C1 segment of cervical spinal cord (tissue), 14 donors: Measurements from ENCODE around the gene BBOX1.

ENCODE experiments used
- DNase-seq, 14 donors: peaks; one replicate each; lab custom pipeline; 2025; lab: John Stamatoyannopoulos, UW

The BBOX1 gene

GRCh38 chr11:27025312-27025955 is 15.2 kb upstream of the BBOX1 start:
- DNase-seq = no peak

DNA sequence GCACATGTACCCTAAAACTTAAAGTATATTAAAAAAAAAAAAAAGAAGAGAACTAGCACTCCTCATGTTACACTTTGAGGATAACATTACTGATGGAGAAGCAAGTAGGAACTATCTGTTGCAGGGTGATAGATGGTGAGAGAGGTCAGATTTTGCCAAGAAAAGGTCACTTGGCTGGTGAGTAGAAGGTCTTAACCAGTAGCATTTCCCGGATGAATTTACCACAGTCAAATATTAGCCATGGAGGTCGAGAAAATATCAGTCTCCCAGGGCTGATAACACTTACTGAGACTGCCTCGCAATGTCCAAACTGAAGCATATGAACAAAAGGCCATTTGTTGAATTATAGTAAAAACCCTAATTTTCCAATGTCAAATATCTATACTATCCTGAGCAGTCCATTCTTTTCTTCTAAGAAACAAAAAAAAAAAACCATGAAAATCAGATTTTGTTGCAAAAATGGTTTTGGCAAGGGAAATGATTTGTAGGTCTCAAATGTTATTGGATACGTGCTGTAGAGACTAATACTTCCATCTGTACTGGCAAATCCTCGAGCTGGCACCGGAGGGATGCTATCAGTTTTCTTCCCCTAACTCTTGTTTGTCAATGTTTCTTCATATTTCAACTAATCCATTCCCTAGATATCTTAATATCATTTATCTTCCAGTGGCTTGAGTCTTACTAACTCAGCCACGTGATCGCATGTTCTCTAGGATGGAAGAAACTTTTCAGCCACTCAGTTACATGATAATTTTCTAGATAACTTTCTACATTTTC is 14.5 kb upstream of the BBOX1 start:
- no peak for DNase-seq

DNA sequence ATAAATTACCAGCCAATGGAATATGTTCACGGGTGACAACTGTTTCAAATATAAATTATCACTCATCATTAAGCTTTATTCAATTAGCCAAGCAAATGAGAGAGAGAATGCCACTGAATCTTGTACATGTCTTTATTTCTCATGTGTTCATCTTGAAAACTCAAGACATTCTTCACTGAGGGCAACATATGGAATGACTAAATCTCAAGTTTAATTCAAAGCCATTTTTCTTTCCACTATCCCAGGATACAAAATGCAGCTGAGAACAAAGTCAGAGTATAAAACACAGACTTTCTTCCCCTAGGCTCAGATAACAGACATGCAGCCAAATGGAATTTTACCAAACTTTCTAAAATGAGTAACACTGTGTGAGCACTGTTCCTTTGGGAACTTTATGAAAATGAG is 12.1 kb upstream of the BBOX1 start:
- no peak for DNase-seq

- DNase-seq = no peak
These were observed 10.6 kb upstream of the BBOX1 start for GRCh38 chr11:27029966-27030365.

DNA sequence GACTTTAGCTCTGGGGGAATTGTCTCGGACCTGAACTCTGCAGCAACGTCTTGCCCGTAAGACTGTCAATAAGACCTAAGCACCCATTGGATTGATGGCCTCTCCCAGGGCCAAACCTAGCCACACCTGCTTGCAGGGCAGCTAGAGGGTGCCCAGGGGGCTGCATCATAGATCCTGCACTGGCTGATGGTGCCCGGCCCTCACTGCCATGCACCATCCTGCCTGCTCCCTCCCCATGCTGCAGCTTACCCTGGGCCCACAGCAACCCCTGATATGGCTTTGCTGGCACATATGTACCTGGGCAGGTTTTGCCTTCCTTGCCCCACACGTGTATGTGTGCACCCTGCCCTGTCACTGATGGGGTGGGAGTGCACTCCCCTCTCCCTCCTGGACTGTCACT is 8.9 kb upstream of the BBOX1 start:
- no peak for DNase-seq

DNA sequence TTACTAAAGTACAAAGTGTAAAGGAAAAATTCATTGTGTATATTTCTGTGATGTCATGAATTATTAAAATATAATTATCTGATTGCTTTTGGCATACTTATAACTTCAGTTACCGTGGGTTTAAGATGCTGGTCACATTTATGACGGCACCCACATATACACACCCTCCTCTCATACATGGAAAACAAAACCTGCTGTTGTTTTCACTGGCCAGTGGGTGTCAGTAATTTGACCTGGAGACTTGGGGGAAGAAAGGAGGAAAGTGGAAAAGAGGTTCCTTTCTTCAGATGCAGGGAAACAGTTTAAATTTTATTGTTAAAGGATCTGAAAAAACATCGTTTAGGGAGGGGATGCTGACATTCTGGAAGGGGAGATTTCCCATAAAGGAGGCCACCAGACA is 742 bp upstream of the BBOX1 start:
- no peak for DNase-seq

DNA sequence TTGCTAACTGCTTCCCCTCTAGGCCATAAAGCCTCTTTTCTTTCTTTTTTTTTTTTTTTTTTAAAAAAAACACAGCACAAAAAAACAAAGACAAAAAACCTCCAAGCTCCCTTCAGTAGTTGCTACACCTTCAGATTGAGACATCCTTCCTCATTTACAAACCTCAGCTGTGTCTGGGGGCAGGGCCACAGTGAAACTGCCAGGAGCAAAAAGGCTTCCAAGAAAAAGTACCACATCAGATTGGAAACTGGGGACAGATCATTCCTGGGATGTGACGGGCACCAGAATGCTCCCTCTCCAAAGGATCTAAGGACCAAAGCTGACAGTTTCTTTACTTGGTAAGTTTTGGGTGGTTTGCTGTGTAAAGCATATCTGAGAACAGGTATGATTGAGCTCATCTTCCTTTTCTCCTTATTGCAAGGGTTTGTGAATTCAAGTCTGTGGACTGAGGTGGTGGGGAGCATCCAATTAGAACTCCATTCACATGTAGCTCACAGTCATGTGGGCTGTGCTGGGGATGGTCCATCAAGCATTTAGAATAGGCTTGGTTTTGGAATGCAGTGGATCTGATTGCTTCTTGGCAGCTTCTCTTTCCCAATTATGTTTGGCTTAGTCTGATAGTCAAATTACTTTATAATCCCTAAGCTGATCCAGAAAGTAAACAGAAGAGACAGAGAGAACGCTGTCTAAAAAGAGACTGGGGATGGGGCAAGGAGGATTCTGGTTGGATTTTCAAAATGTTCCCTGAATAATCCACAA is 705 bp downstream of the BBOX1 start:
- peak in 9 of 14 donors; percentile 8 to 65 (median 24) for DNase-seq

GRCh38 chr11:27046956-27047355 is 6.3 kb downstream of the BBOX1 start:
- no peak for DNase-seq

DNA sequence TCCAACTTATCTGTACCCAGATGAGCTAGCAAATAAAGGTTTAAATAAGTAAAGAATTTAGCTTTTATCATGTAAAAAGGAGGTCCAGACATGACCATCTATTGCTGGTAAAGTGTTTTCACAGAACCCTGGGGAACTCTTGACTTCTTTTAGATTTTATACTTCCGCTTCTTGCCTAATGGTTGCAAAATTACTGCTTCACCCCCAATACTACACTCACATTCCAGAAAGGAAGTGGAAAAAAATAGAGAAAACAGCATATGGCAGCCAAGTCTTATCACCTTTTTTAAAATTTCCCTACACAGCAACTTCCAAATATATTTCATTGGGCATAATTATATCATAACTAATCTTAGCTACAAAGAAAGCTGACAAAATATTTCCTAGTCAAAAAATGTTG is 12.1 kb downstream of the BBOX1 start:
- no peak for DNase-seq

DNA sequence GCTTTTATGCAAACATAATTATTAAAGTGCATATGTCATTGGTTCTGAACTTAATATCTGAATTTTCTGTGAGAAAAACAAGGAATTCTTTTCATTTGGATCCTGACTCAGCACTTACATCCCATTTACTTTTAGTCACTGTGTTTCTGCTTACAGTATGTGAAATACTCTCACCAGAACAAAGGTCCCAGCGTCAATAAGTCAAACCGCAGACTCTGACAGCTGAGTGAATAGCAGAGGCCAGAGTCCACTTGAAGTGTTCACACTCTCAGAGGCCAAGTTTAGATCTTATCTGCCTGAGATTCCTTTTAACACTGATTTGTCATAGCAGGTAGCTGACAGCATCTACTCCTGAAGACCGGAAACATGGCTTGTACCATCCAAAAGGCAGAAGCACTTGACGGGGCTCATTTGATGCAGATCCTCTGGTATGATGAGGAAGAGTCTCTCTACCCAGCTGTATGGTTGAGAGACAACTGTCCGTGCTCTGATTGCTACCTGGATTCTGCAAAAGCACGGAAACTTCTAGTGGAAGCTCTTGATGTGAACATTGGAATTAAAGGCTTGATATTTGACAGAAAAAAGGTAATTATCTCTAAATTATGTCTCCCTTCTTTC is 14.6 kb downstream of the BBOX1 start:
- no peak for DNase-seq

GRCh38 chr11:27057091-27057780 is 16.6 kb downstream of the BBOX1 start:
- DNase-seq = no peak

DNA sequence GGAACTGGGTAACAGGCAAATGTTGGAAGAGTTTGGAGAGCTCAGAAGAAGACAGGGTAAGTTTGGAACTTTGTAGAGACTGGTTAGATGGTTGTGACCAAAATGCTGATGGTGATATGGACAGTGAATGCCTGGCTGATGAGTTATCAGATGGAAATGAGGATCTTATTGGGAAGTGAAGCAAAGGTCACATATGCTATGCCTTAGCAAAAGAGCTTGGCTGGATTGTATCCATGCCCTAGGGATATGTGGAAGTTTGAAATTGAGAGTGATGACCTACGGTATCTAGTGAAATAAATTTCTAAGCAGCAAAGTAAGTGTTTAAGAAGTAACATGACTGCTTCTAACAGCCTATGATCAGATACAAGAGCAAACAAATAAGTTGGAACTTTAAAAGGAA is 17.8 kb downstream of the BBOX1 start:
- no peak for DNase-seq

- no peak for DNase-seq
These were observed 18.8 kb downstream of the BBOX1 start for GRCh38 chr11:27059431-27059830.

DNA sequence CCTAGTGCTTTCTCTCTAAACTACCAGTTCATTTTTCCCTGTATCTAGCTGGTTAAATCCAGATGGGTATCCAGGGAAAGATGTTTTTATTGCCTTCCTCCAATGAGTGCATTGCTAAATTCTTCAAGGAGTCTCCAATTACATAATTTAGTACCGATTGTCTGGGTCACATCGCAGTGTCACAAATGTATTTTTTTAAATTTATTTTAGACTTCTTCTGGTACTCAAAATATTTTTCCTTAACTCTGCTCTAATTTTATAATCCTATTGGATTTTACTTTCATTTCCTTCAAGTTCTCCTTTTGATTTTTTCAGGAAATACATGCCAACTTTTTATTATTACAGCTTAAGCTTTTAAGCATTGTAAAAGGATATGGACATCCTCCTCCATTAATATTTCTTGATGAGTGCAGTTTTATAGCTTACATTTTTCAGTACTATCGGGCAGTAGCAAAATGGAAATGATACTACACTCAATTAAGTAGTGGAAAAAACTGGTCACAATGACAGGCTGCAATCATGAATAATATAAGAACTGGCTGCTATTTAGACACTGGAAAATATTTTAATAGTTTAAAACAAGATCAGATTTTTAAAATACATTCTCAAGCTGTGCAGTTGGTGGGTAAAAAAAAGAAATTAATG is 20.3 kb downstream of the BBOX1 start:
- no peak for DNase-seq

GRCh38 chr11:27061461-27061821 is 20.8 kb downstream of the BBOX1 start:
- DNase-seq = no peak

- DNase-seq = no peak
These were observed 23.5 kb downstream of the BBOX1 start for GRCh38 chr11:27064086-27064485.

DNA sequence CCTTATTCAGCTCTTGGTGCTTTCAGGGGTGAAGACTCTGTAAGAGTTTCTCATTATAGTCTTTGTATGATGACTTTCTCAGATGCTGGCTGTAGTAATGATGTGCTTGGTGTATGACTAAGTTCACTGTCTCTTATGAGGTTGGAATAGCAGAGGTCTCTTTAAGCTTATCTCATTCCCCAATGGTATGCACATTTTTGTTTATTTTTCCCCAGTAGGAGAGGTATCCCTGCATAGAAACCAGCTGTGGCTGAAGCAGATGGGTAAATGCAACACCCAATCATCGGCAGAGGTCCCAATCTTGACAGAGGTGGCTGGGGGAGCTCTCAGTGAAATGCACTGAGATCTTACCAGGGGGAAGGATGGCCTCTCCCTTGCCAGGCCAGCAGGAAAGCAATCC is 34.6 kb downstream of the BBOX1 start:
- DNase-seq = no peak

DNA sequence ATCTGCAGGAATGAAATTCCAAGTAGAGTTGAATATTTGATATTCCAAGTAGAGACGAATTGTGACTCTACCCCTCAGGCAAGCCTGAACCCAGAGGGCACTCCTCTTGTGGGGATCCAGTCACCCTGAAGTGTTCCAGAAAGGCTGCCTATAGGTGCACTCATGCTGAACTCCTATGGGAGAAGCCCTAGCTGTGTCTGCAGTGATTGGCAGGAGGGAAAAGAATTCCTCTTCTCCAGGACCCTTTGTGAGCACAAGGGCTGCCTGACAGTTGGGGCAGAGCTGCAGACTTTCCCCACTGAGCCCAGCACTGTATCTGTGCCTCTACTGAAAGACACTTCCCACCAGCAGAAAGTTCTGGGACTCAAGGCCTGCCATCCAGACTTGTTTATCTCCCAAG is 35.0 kb downstream of the BBOX1 start:
- no peak for DNase-seq

DNA sequence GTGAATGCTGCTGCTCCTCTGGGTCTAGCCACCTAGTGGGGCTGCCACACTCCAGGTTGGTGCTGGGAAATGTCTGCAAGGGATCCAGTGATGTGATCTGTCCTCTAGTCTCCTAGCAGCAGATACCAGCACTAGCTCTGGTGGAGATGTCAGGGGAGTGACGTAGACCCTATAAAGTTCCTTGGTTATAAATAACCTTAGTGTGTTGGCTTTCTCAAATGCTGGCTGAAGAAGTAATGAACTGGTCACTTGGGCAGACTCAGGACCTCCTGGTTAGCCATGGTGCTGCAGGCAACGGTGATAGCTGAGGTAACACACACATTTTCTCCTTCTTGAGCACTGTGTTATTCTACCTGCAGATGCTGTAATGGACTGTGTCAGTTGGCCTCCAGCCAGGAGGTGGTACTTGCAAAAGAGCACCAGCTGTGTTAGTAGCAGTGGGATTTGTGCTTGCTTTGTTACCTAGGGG is 35.5 kb downstream of the BBOX1 start:
- no peak for DNase-seq

DNA sequence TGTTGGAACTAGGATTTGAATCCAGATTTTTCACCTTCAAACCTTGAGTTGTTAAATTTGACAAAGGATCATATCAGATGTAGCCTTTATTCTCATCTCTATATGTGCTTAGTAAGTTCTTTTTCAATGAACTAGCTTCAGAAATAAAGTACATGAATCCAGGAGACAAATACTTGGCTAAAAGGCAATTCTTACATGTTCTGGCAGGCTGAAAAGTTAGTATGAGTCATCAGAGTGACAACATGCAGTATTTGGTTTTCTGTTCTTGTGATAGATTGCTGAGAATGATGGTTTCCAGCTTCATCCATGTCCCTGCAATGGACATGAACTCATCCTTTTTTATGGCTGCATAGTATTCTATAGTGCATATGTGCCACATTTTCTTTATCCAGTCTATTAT is 40.4 kb downstream of the BBOX1 start:
- DNase-seq = no peak

DNA sequence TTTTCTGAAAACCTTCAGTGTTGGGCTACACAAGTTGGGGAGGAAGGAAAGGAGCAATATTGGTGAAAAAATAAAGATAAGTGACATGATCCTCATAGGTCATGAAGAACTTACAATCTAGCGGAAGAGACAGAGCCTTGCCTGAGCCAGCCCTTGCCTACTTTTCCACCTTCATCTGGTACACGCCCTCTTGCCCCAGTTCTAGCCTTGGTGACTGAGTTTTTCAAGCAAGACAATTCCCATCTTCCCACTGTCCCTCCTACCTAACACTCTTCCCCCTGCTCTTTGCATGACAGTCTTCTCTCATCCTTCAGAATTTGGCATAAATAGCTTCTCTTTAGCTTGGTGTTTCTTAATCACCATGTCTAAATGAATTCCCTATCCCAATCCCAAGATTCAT is 42.6 kb downstream of the BBOX1 start:
- no peak for DNase-seq
